GM12878 (cell line): ENCODE data around the gene GPRASP2. TPM values are rescaled to one million over a fixed set of nuclear protein-coding genes. Genes with fewer than 3 reads are reported as not detected.

Experiments
- ATF3 ChIP-seq: IDR thresholded peaks from 2 replicates; pipeline ENCODE4 v1.6.1; 2011; ENCODE audit warnings: low read depth, mild to moderate bottlenecking, low read length, moderate library complexity, borderline replicate concordance; ENCODE audit errors: extremely low read depth
- BCL11A ChIP-seq: IDR thresholded peaks from 2 replicates; pipeline ENCODE4 v1.6.1; 2011; ENCODE audit warnings: low read depth, low read length
- CREB1 ChIP-seq: IDR thresholded peaks from 2 replicates; pipeline ENCODE4 v1.6.1; 2012; ENCODE audit warnings: low read depth, mild to moderate bottlenecking, inconsistent platforms
- E4F1 ChIP-seq: fragments of 450-650 bp; IDR thresholded peaks from 2 replicates; pipeline ENCODE4 v1.6.1; 2018; ENCODE audit warnings: borderline replicate concordance, mild to moderate bottlenecking; ENCODE audit not compliant: partially characterized antibody
- ELK1 ChIP-seq: IDR thresholded peaks from 2 replicates; pipeline ENCODE4 v1.6.1; 2012; ENCODE audit warnings: low read depth, low read length, improper control_type of control experiment
- ETV6 ChIP-seq, 2 experiments: fragments of 450-650 bp in 1 of 2; IDR thresholded peaks in 1 of 2; conservative IDR thresholded peaks in 1 of 2; 2 replicates each; pipeline ENCODE4 v1.6.1; 2014; ENCODE audit warnings: antibody characterized with exemption in 1 of 2, borderline replicate concordance in 1 of 2, low read depth in 1 of 2, mild to moderate bottlenecking in 1 of 2, moderate library complexity in 1 of 2
- HDAC2 ChIP-seq: fragments of 200-600 bp; sonication (generic); IDR thresholded peaks from 2 replicates; pipeline ENCODE4 v1.6.1; 2017
- NRF1 ChIP-seq: conservative IDR thresholded peaks from 2 replicates; pipeline ENCODE4 v1.6.1; 2011; ENCODE audit warnings: mild to moderate bottlenecking, low read depth, low read length, improper control_type of control experiment
- PBX3 ChIP-seq: IDR thresholded peaks from 2 replicates; pipeline ENCODE4 v1.6.1; 2011; ENCODE audit warnings: mild to moderate bottlenecking, low read depth, low read length, moderate library complexity; ENCODE audit not compliant: insufficient replicate concordance
- PRDM15 ChIP-seq: fragments of 450-650 bp; formaldehyde crosslinking; IDR thresholded peaks from 2 replicates; pipeline ENCODE4 v1.4.0; 2020; ENCODE audit warnings: mild to moderate bottlenecking, moderate library complexity
- RUNX3 ChIP-seq: IDR thresholded peaks from 2 replicates; pipeline ENCODE4 v1.6.1; 2012; ENCODE audit warnings: low read length, inconsistent platforms
- SREBF2 ChIP-seq: IDR thresholded peaks from 2 replicates; pipeline ENCODE4 v1.6.1; 2012; ENCODE audit warnings: mild to moderate bottlenecking, low read length
- SRF ChIP-seq, 2 experiments: IDR thresholded peaks; 2 replicates each; pipeline ENCODE4 v1.6.1; 2011; ENCODE audit warnings: low read depth in 2 of 2, low read length in 2 of 2, mild to moderate bottlenecking in 1 of 2, moderate library complexity in 1 of 2
- YBX1 ChIP-seq: fragments of 450-650 bp; IDR thresholded peaks from 2 replicates; pipeline ENCODE4 v1.6.1; 2016; ENCODE audit warnings: antibody characterized with exemption
- YY1 ChIP-seq: IDR thresholded peaks from 2 replicates; pipeline ENCODE4 v1.6.1; 2011; ENCODE audit warnings: low read depth, mild to moderate bottlenecking, low read length
- polyA plus RNA-seq, 11 experiments: library from polyadenylated mRNA; depleted of rRNA in 4 of 11; unstranded in 6 of 11; stranded (reverse) in 5 of 11; fragments of >200 nt; fragmentation: Nextera tagmentation in 4 of 11; fragmentation: Illumina TruSeq in 1 of 11; extraction: Ambion mirVana in 4 of 11; extraction: Trizol in 1 of 11; gene quantifications; 1 replicate in 1 of 11; 2 replicates in 10 of 11; pipeline versions ENCODE4 v1.2.1 to v1.2.3, GENCODE V29; 2011 to 2016; ENCODE audit warnings: inconsistent platforms in 2 of 11, missing spikeins in 2 of 11, low read depth in 1 of 11
- total RNA-seq, 4 experiments: library from RNA; depleted of rRNA in 3 of 4; stranded (reverse); fragments of >200 nt in 3 of 4; fragmentation: Illumina TruSeq in 1 of 4; extraction: Trizol in 1 of 4; gene quantifications; 2 replicates each; pipeline versions ENCODE4 v1.2.1 to v1.2.3, GENCODE V29; 2013 to 2021

GPRASP2 gene
- total and polyA plus RNA-seq, 10 of the 15 experiments (the other 5 are each of a cell fraction or from before 2014, with no cell fraction given), result 0.08 to 0.27 (median 0.19) TPM; not detected in 1

- TF ChIP-seq E4F1 (no peak), BCL11A (no peak), HDAC2 (no peak), YY1 (peak; percentile 74), ATF3 (peak; percentile 97), CREB1 (no peak), ELK1 (no peak), SRF (IDR thresholded peaks at IDR 0.05; ENCODE audit: low read depth in 2 of 2, low read length in 2 of 2) (no peak), ETV6 (conservative IDR thresholded peaks at IDR 0.05 in 1 of 2, IDR thresholded peaks at IDR 0.05 in 1 of 2; ENCODE audit: borderline replicate concordance in 1 of 2, low read depth in 1 of 2) (no peak), RUNX3 (peak; percentile 12; the same call in 1 of the 2 replicates), YBX1 (no peak), SREBF2 (no peak), PRDM15 (CRISPR knock-in tag) (no peak), PBX3 (no peak), NRF1 (no peak)
Observed at GRCh38 chrX:102720237-102721168, 8.3 kb downstream of the GPRASP2 start, which contains the start of gene GPRASP3 (continued).
